Suprapubic skin (tissue), 3 donors: ENCODE measurements around the gene TMEM131L.

ENCODE experiments used
- POLR2A ChIP-seq, 2 donors: fragments of 450-650 bp; IDR thresholded peaks; one replicate each; pipeline ENCODE4 v1.6.1; 2017; ENCODE audit warnings: antibody characterized with exemption in 2 of 2, mild to moderate bottlenecking in 2 of 2, moderate library complexity in 2 of 2
- TF ChIP-seq, protein P1 (sequence below), 2 donors: fragments of 200-600 bp in 1 of 2; fragments of 450-650 bp in 1 of 2; sonication (generic) in 1 of 2; IDR thresholded peaks; one replicate each; pipeline ENCODE4 v1.5.1; 2016 to 2019; ENCODE audit warnings: antibody characterized with exemption in 2 of 2, mild to moderate bottlenecking in 1 of 2, moderate library complexity in 1 of 2

DNA sequence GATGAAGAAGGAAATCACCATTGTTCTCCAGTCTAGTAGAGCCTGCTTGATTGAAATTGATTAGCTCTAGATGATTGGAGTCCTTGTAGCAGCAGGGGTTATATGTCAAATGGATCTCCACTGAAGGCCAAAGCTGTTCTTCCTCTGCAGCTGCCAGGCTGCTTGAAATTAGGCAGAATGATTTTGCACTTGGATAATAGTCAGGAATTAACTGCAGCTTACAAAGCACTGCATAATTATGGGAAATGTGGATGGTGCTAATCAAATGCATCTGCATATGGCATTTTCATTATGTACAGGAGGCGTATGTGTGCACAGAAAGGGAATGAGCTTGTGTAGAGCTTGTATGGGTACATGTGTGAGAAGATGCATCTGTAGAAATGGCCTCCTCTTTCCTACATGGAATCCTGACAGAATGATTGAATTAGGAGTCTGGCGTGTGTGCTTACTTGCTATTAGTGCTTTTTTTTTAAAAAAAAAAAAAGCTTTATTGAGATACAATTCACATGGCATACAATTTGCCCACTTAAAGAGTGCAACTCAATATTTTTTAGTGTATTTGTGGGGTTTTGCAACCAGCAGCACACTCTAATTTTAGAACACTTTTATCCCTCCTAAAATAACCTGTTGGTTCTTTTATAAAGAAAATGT, 65.9 kb downstream of the TMEM131L start:
- TF ChIP-seq, protein P1, sequence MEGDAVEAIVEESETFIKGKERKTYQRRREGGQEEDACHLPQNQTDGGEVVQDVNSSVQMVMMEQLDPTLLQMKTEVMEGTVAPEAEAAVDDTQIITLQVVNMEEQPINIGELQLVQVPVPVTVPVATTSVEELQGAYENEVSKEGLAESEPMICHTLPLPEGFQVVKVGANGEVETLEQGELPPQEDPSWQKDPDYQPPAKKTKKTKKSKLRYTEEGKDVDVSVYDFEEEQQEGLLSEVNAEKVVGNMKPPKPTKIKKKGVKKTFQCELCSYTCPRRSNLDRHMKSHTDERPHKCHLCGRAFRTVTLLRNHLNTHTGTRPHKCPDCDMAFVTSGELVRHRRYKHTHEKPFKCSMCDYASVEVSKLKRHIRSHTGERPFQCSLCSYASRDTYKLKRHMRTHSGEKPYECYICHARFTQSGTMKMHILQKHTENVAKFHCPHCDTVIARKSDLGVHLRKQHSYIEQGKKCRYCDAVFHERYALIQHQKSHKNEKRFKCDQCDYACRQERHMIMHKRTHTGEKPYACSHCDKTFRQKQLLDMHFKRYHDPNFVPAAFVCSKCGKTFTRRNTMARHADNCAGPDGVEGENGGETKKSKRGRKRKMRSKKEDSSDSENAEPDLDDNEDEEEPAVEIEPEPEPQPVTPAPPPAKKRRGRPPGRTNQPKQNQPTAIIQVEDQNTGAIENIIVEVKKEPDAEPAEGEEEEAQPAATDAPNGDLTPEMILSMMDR (IDR thresholded peaks at IDR 0.05): no peak
- no peak for TF ChIP-seq POLR2A (IDR thresholded peaks at IDR 0.05)
